Suppressor macrophage (primary cell): ENCODE data around the gene MAP1LC3A.
A peak's percentile ranks its signal among the peaks of the same experiment; 100 is the strongest.

Source experiments
- DNase-seq, 4 experiments: peaks; one replicate each; pipeline ENCODE4 v3.0.0-alpha.2; 2020 to 2022

The MAP1LC3A gene

DNA sequence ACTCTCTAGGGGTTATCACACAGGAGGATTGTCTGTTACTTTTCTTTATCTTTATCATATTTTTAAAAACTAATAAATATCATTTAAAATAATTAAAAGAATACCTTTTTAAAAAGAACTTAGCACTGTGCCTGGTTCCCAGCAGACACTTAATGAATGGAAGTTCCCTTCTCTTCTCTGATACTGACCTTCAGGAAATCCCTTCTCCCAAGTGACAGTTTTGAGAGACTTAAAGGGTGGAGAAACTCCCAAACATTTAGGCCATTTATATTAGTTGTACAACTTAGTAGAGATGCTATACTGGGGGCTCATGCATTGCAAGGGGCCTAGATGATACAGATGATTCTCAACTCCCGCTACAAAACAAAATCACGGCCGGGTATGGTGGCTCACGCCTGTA is 18.5 kb downstream of the MAP1LC3A start:
- DNase-seq = no peak

GRCh38 chr20:34578025-34578424 is 19.5 kb downstream of the MAP1LC3A start:
- peak in 3 of 4 experiments; percentile 10 to 37 (median 22) for DNase-seq

DNA sequence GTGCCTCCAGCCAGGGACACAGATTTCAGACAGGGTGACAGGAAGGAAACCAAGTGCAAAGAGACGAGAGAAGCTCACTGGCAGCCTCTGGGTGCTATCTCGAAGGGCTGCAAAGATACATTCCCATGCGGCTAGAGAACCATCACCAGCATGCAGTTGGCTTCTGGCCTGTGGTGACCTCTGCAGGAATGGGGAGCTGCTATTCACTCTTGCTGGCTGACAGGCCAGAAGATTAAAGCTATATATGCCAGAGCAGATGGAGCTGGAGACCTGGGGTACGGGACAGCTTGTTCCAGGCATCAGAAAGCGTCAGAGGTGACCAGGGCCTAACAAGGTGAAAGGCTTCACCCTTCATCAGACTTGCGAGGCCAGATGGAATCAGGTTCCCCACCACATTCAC is 20.0 kb downstream of the MAP1LC3A start:
- no peak for DNase-seq

DNA sequence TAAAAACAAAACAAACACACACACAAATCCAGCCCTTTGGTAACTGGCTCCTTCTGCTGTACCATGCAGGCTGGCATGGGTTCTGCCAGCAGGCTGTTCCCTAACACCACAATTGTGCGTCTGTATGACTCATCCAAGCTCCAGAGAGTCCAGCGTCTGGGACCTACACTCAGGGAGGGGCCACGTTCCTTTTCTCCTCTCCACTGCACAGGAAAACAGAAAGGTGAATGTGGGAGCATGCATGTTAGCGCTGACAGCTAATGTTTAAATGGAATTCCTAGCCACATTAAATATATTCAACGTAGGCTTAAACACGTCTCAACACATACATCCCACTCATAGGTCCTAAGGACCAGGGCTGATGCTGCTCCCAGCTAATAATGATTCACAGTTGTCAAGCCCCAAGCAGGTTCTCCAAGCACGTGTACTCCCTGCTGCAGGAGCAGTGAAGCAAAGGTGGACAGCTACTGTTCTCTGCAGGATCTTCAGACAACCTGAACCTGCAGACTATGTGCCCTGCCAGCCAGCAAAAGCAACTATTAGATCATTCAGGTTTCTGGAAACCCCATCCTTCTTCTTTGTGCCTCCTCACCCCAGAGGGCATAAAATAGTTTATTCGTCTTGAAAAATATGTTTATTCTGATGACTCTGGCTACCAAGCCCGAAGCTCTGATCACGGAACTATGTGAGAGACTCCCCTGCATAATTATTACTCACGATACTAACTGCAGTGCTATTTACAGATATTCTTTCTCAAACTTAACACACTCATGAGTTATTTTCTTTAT is 20.9 kb downstream of the MAP1LC3A start:
- peak in 3 of 4 experiments; percentile 22 to 34 (median 32) for DNase-seq

GRCh38 chr20:34579979-34580940 is 21.7 kb downstream of the MAP1LC3A start:
- DNase-seq = peak in 2 of 4 experiments; percentile 5 to 20

- peak in 1 of 4 experiments; percentile 16 for DNase-seq
Measured at GRCh38 chr20:34581341-34582184, 23.0 kb downstream of the MAP1LC3A start.

DNA sequence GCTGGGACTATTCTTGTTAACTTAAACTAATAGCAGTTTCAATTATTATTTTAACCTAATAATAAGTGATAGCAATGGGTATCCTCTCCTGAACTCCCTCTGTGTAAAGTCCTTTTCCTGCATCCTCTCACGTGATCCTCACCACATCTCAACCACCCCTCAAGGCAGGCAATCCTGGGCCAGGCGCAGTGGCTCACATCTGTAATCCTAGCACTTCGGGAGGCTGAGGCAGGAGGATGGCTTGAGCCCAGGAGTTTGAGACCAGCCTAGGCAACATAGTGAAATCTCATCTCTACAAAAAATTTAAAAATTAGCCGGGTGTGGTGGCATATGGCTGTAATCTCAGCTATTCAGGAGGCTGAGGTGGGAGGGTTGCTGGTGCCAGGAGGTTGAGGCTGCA is 23.7 kb downstream of the MAP1LC3A start:
- DNase-seq = no peak

DNA sequence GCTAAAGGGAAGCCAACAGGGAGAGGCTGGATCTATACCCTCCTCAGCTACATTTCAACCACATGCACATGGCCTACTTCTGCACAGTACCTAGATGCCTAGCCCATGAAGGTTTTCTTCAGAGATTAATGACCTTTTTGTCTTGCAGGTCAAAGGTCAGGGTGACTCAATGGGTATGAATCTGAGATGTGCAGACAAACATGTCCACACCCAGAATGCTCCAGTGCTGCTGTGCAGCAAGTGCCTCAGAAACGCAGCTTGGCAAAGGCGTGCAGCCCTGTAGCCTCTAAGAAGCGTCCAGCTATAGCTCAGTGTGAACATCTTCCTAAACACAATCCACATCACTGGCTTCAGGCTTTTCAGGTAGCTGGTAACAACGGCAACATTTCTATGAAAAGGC is 24.4 kb downstream of the MAP1LC3A start:
- DNase-seq = no peak

- DNase-seq = no peak
Measured at GRCh38 chr20:34583544-34583943, 25.0 kb downstream of the MAP1LC3A start.

DNA sequence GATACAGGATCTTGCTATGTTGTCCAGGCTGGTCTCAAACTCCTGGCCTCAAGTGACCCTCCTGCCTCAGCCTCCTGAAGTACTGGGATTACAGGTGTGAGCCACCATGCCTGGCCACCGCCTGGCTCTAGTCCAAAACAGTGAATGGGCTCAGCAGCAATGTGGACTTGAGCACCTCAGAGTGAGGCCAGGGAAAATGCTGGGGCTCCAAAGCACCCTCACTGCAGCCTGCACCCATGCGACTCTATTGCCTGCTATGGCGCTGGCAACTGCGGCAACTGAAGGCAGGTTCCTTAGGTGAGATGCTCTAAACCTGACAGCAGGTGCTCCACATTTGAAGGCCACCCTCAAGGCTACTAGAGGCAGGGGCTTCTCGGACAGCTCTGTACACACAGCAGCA is 26.5 kb downstream of the MAP1LC3A start:
- DNase-seq = no peak

- no peak for DNase-seq
Measured at GRCh38 chr20:34586488-34587163, 28.1 kb downstream of the MAP1LC3A start.

- DNase-seq = no peak
Measured at GRCh38 chr20:34595377-34596184, 37.1 kb downstream of the MAP1LC3A start.

GRCh38 chr20:34600892-34601653 is 42.6 kb downstream of the MAP1LC3A start:
- DNase-seq = no peak

DNA sequence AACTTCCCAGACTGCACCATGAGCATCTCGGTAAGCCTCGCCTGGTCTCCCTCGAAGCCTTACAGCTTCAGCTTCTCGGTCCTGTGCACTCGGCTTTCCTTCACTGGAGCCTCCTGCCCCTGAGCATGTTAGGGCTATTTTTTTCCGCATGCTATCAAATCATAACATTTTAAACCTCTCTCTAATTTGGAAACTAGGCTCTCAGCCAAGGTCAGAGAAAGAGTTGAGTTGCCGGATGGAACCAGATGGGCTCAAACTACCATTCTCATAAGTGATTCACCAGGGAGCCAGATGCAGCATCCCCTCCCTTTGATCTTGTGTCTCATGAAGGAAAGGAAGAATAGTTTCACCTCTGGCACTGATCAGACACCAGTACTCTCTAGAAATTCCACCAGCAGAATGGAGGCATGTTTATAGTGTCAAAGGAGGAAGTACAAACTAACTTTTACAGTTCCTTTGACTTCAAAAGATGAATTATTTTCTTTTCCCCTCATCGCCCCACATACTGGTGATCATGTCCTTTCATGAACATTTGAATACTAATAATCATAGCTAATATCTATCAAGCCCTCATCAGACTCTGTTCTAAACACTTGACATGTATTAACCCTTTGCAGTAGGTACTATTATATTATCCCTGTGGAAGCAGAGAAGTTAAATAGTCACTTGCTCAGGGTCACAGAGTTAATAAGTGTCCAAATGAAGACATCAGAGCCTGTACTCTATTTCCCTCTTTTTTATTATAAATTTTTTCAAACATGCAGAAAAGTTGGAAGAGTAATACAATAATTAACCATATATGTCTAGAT is 46.7 kb downstream of the MAP1LC3A start:
- DNase-seq = no peak

DNA sequence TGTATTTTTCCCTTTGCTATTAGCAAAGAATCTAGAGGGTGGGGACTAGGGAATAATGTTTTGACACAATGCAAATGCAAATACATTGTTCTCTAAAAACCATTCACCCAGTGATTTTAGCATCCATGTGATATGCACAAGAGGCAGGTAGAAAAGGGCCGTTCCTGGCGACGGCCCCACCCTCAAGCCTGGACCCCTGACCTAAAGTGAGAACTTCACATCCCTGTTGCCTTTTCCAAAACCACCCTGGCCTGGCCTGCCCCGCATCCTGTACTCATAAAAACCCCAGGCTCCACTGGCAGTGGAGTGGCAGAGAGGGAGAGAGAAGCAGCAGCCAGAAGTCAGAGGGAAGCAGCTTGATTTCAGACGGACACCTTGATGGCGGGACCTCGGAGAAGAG is 48.5 kb downstream of the MAP1LC3A start:
- no peak for DNase-seq
